DOHH2 (cell line): ENCODE results near the gene LRRC8D.

Experiments
- H3F3A ChIP-seq: fragments of 200-600 bp; sonication (generic), shearing (Covaris generic); 2 replicates; pipeline ENCODE4 v1.6.0; 2016; ENCODE audit warnings: antibody characterized with exemption, mild to moderate bottlenecking; ENCODE audit not compliant: control insufficient read depth, insufficient read depth
- H3K27ac ChIP-seq: fragments of 200-600 bp; sonication (generic); 2 replicates; pipeline ENCODE4 v1.5.1; 2014; ENCODE audit warnings: low read depth, mild to moderate bottlenecking, low read length, moderate library complexity
- H3K27me3 ChIP-seq: fragments of 200-600 bp; sonication (generic); 2 replicates; pipeline ENCODE4 v1.6.1; 2014; ENCODE audit warnings: mild to moderate bottlenecking, low read length, mixed read lengths; ENCODE audit not compliant: control insufficient read depth
- H3K36me3 ChIP-seq: fragments of 200-600 bp; sonication (generic); 2 replicates; pipeline ENCODE4 v1.6.1; 2014; ENCODE audit warnings: mild to moderate bottlenecking, low read length, moderate library complexity, mixed read lengths; ENCODE audit not compliant: control insufficient read depth
- H3K4me1 ChIP-seq: fragments of 200-600 bp; sonication (generic); 2 replicates; pipeline ENCODE4 v1.6.1; 2014; ENCODE audit warnings: mild to moderate bottlenecking, low read length, mixed read lengths; ENCODE audit not compliant: control insufficient read depth
- H3K4me2 ChIP-seq: fragments of 200-600 bp; sonication (generic); 2 replicates; pipeline ENCODE4 v1.6.0; 2014; ENCODE audit warnings: mild to moderate bottlenecking, low read length, moderate library complexity
- H3K4me3 ChIP-seq: fragments of 200-600 bp; sonication (generic); 2 replicates; pipeline ENCODE4 v1.5.1; 2014; ENCODE audit warnings: mild to moderate bottlenecking, low read length, mixed read lengths
- H3K79me2 ChIP-seq: fragments of 200-600 bp; sonication (generic); 2 replicates; pipeline ENCODE4 v1.6.1; 2014; ENCODE audit warnings: mild to moderate bottlenecking, low read length, mixed read lengths; ENCODE audit not compliant: control insufficient read depth
- H3K9me2 ChIP-seq: fragments of 200-600 bp; sonication (generic); replicated peaks from 2 replicates; pipeline ENCODE4 v1.6.1; 2014; ENCODE audit warnings: mild to moderate bottlenecking, low read length, mixed read lengths; ENCODE audit not compliant: control insufficient read depth
- H3K9me3 ChIP-seq: fragments of 200-600 bp; sonication (generic); 2 replicates; pipeline ENCODE4 v1.6.1; 2014; ENCODE audit warnings: antibody characterized with exemption, low read length, mixed read lengths; ENCODE audit not compliant: control insufficient read depth, insufficient read depth
- H4K20me1 ChIP-seq: fragments of 200-600 bp; sonication (generic); 2 replicates; pipeline ENCODE4 v1.6.0; 2014; ENCODE audit warnings: low read depth, mild to moderate bottlenecking, antibody characterized with exemption, low read length, moderate library complexity; ENCODE audit not compliant: control insufficient read depth, insufficient read depth
- CTCF ChIP-seq: fragments of 200-600 bp; sonication (generic); IDR thresholded peaks from one replicate; pipeline ENCODE4 v1.5.1; 2014; ENCODE audit warnings: antibody characterized with exemption, mild to moderate bottlenecking, low read depth, low read length; ENCODE audit not compliant: poor library complexity, severe bottlenecking
- EZH2phosphoT487 ChIP-seq: fragments of 200-600 bp; sonication (generic); IDR thresholded peaks from 2 replicates; pipeline ENCODE4 v1.6.1; 2017; ENCODE audit warnings: borderline replicate concordance, mild to moderate bottlenecking, antibody characterized with exemption, low read length, moderate library complexity, mixed read lengths

The LRRC8D gene

GRCh38 chr1:89955311-89956205, 134.7 kb downstream of the LRRC8D start:
- no peak overlapping the region for H3K27ac ChIP-seq
- no peak overlapping the region for H3K4me3 ChIP-seq
- no peaks in the 10 kb centered on the region for H3F3A ChIP-seq
- H3K9me2 ChIP-seq: no peaks in the 10 kb centered on the region
- TF ChIP-seq CTCF (no peak), EZH2phosphoT487 (no peak)
- H3K79me2 ChIP-seq: no peaks in the 10 kb centered on the region
- no peaks in the 10 kb centered on the region for H4K20me1 ChIP-seq
- no peaks in the 10 kb centered on the region for H3K9me3 ChIP-seq
- H3K4me1 ChIP-seq: peaks cover 16% of the 10 kb centered on the region
- H3K4me2 ChIP-seq: no peak overlapping the region
- H3K27me3 ChIP-seq: no peaks in the 10 kb centered on the region
- H3K36me3 ChIP-seq: no peaks in the 10 kb centered on the region

- no peaks in the 10 kb centered on the region for H3F3A ChIP-seq
- H3K4me3 ChIP-seq: no peak overlapping the region
- H3K36me3 ChIP-seq: no peaks in the 10 kb centered on the region
- H3K27me3 ChIP-seq: no peaks in the 10 kb centered on the region
- no peaks in the 10 kb centered on the region for H4K20me1 ChIP-seq
- H3K9me3 ChIP-seq: no peaks in the 10 kb centered on the region
- TF ChIP-seq CTCF: no peak
- no peak for TF ChIP-seq EZH2phosphoT487
- peaks cover 19% of the 10 kb centered on the region for H3K4me1 ChIP-seq
- no peak overlapping the region for H3K4me2 ChIP-seq
- H3K27ac ChIP-seq: no peak overlapping the region
- no peaks in the 10 kb centered on the region for H3K79me2 ChIP-seq
- no peaks in the 10 kb centered on the region for H3K9me2 ChIP-seq
Observed at GRCh38 chr1:89957107-89957506, 136.3 kb downstream of the LRRC8D start.

- no peaks in the 10 kb centered on the region for H3K79me2 ChIP-seq
- TF ChIP-seq CTCF (no peak), EZH2phosphoT487 (no peak)
Observed at GRCh38 chr1:89958851-89959654, 138.2 kb downstream of the LRRC8D start.

More at GRCh38 chr1:89958851-89959654, 138.2 kb downstream of the LRRC8D start:
- Histone ChIP-seq H3K27ac (no peak overlapping the region), H3K9me2 (no peaks in the 10 kb centered on the region), H3K9me3 (no peaks in the 10 kb centered on the region), H3K4me3 (no peak overlapping the region), H3K4me1 (peaks cover 23% of the 10 kb centered on the region), H3K36me3 (no peaks in the 10 kb centered on the region), H3K4me2 (no peak overlapping the region), H3F3A (no peaks in the 10 kb centered on the region), H3K27me3 (no peaks in the 10 kb centered on the region), H4K20me1 (no peaks in the 10 kb centered on the region)
